Lung (tissue), 12 donors: ENCODE measurements around the gene IL16. TPM values are rescaled to one million over a fixed set of nuclear protein-coding genes. Genes with fewer than 3 reads are reported as not detected.

ENCODE experiments used
- ATAC-seq: fragments of 200-7000 bp; cut with Tn5 transposase; one replicate; pipeline ENCODE4 v1.9.1; 2020; ENCODE audit warnings: moderate number of reproducible peaks; ENCODE audit not compliant: insufficient read depth, low FRiP score
- DNase-seq, 3 donors: peaks; one replicate each; pipeline ENCODE4 v3.0.0-alpha.2; 2013 to 2017
- H3K27ac ChIP-seq, 2 donors: one replicate each; pipeline ENCODE4 v1.5.1; 2013; ENCODE audit warnings: mild to moderate bottlenecking in 2 of 2, moderate library complexity in 2 of 2, control low read depth in 1 of 2, inconsistent platforms in 1 of 2, low read depth in 1 of 2, low read length in 1 of 2
- H3K27me3 ChIP-seq, 3 donors: one replicate each; pipeline ENCODE4 v1.5.1; 2013; ENCODE audit warnings: low read length in 2 of 3; ENCODE audit not compliant: control insufficient read depth in 3 of 3, insufficient read depth in 3 of 3
- H3K36me3 ChIP-seq, 4 donors: one replicate each; pipeline ENCODE4 v1.5.1; 2013; ENCODE audit warnings: low read length in 4 of 4, mild to moderate bottlenecking in 1 of 4, moderate library complexity in 1 of 4; ENCODE audit not compliant: control insufficient read depth in 4 of 4, insufficient read depth in 4 of 4
- H3K4me1 ChIP-seq, 5 donors: one replicate each; pipeline ENCODE4 v1.5.1; 2013; ENCODE audit warnings: low read length in 5 of 5, mild to moderate bottlenecking in 2 of 5, moderate library complexity in 1 of 5; ENCODE audit not compliant: control insufficient read depth in 5 of 5, insufficient read depth in 5 of 5
- H3K4me3 ChIP-seq: one replicate; pipeline ENCODE4 v1.5.1; 2013; ENCODE audit warnings: mild to moderate bottlenecking, control low read depth, moderate library complexity
- H3K9ac ChIP-seq, 2 donors: one replicate each; pipeline ENCODE4 v1.5.1; 2013; ENCODE audit warnings: low read length in 2 of 2, control low read depth in 1 of 2; ENCODE audit not compliant: insufficient read depth in 1 of 2
- H3K9me3 ChIP-seq, 4 donors: one replicate each; pipeline ENCODE4 v1.5.1; 2013; ENCODE audit warnings: low read length in 3 of 4, mild to moderate bottlenecking in 1 of 4, moderate library complexity in 1 of 4; ENCODE audit not compliant: control insufficient read depth in 4 of 4, insufficient read depth in 3 of 4
- WGBS, 2 donors: extraction: QIAGEN DNeasy Blood & Tissue Kit; methylation state at CpG; one replicate each; pipeline ENCODE4 v1.1.7; 2013; 5-methylcytosine and 5-hydroxymethylcytosine counted together
- polyA plus RNA-seq, 2 donors: library from polyadenylated mRNA; stranded (reverse); fragments of 200-250 nt; gene quantifications; one replicate each; pipeline ENCODE4 v1.2.1, GENCODE V29; 2013
- total RNA-seq, 2 donors: library from RNA; depleted of rRNA in 1 of 2; stranded (reverse); fragments of >200 nt in 1 of 2; gene quantifications; one replicate each; pipeline ENCODE4 v1.2.1, GENCODE V29; 2014 to 2021
- TF ChIP-seq, protein P1 (sequence below): IDR thresholded peaks from 2 replicates; pipeline ENCODE4 v1.5.1; 2012; ENCODE audit warnings: mild to moderate bottlenecking; ENCODE audit errors: control extremely low read depth, extremely low read depth
- donor health status: control.
- donor health status: control.
- donor health status: Bipolar disorder and iron deficiency.
- donor health status: healthy.
- donor health status: DM: yes; HTN: yes; CAD: no.

Gene IL16
- total and polyA plus RNA-seq, 4 donors = 18.8 to 45.4 (median 24.4) TPM

- Histone ChIP-seq H3K36me3 (peaks cover 0 to 2% (median 0%) of the 10 kb centered on the region in 4 donors), H3K27me3 (peaks cover 0 to 3% (median 0%) of the 10 kb centered on the region in 3 donors), H3K4me3 (no peak overlapping the region), H3K27ac (peak overlapping the region in 1 of 2 donors; percentile 60), H3K4me1 (peaks cover 0 to 23% (median 0%) of the 10 kb centered on the region in 5 donors), H3K9ac (peak overlapping the region in 1 of 2 donors; percentile 80), H3K9me3 (no peaks in the 10 kb centered on the region)
- DNase-seq (peak in 2 of 3 donors; percentile 72 to 81), ATAC-seq (no peak)
- TF ChIP-seq, protein P1, sequence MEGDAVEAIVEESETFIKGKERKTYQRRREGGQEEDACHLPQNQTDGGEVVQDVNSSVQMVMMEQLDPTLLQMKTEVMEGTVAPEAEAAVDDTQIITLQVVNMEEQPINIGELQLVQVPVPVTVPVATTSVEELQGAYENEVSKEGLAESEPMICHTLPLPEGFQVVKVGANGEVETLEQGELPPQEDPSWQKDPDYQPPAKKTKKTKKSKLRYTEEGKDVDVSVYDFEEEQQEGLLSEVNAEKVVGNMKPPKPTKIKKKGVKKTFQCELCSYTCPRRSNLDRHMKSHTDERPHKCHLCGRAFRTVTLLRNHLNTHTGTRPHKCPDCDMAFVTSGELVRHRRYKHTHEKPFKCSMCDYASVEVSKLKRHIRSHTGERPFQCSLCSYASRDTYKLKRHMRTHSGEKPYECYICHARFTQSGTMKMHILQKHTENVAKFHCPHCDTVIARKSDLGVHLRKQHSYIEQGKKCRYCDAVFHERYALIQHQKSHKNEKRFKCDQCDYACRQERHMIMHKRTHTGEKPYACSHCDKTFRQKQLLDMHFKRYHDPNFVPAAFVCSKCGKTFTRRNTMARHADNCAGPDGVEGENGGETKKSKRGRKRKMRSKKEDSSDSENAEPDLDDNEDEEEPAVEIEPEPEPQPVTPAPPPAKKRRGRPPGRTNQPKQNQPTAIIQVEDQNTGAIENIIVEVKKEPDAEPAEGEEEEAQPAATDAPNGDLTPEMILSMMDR = no peak
- WGBS, 2 donors = 40 to 61% methylated on average over 13 of the region's 13 CpGs
Observed at GRCh38 chr15:81182031-81182755, 14.5 kb upstream of the IL16 start.

- Histone ChIP-seq H3K4me1 (peaks cover 0 to 23% (median 0%) of the 10 kb centered on the region in 5 donors), H3K4me3 (no peak overlapping the region), H3K27ac (peak overlapping the region in 1 of 2 donors; percentile 60), H3K9me3 (no peaks in the 10 kb centered on the region), H3K27me3 (peaks cover 0 to 3% (median 0%) of the 10 kb centered on the region in 3 donors), H3K36me3 (peaks cover 0 to 2% (median 0%) of the 10 kb centered on the region in 4 donors), H3K9ac (peak overlapping the region in 1 of 2 donors; percentile 80)
- 39 to 40% methylated on average over 13 of the region's 13 CpGs for WGBS, 2 donors
- DNase-seq (peak in 2 of 3 donors; percentile 28 to 68), ATAC-seq (no peak)
- TF ChIP-seq, protein P1 = no peak
Observed at GRCh38 chr15:81182756-81183438, 13.8 kb upstream of the IL16 start.

DNA sequence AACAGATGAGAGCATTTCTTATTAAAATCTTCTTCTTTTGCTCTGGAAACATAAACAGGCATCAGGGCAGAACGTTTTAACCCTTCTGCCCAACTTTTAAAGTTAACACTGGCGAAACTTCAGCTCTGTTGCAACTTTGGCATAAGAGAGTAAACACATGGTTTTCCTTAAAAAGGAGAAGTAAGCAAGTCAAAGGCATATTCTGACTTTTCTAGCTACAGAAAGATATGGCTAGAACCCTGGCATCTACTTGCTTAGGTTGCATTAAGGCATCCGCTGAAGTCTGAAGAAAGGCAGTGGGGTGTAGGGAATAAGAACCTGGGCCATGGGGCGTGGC, 13.3 kb upstream of the IL16 start:
- Histone ChIP-seq H3K27ac (peak overlapping the region in 1 of 2 donors; percentile 60), H3K36me3 (peaks cover 0 to 2% (median 0%) of the 10 kb centered on the region in 4 donors), H3K9me3 (no peaks in the 10 kb centered on the region), H3K4me3 (no peak overlapping the region), H3K4me1 (peaks cover 0 to 23% (median 0%) of the 10 kb centered on the region in 5 donors), H3K9ac (no peak overlapping the region), H3K27me3 (peaks cover 0 to 3% (median 0%) of the 10 kb centered on the region in 3 donors)
- TF ChIP-seq, protein P1 = no peak
- DNase-seq (peak in 2 of 3 donors; percentile 56 to 76), ATAC-seq (no peak)
- WGBS, 2 donors = 54 to 58% methylated on average over 4 of the region's 4 CpGs
